ENCODE measurements around the gene CBR1.

GRCh38 chr21:36093512-36093911 lies 23.7 kb downstream of the CBR1 start:
- TF ChIP-seq CTCF (IDR thresholded peaks at IDR 0.05) = no peak
- TF ChIP-seq EZH2 (IDR thresholded peaks at IDR 0.05; ENCODE audit: borderline replicate concordance, insufficient read depth, low read depth, low read length, poor library complexity, severe bottlenecking) = no peak

All from B cell (primary cell).